WTC11 (cell line): ENCODE results near the gene WDR27. TPM values are rescaled to one million over a fixed set of nuclear protein-coding genes. Genes with fewer than 3 reads are reported as not detected.

Experiments
- ATAC-seq: fragments of 200-7000 bp; cut with Tn5 transposase; 2 replicates; pipeline ENCODE4 v1.10.0; 2021; ENCODE audit warnings: mild to moderate bottlenecking, moderate library complexity
- CTCF ChIA-PET: fragments of 300-600 bp; sonication (Branson Sonifier 250); formaldehyde crosslinking; loops from one replicate; lab custom pipeline; 2021; ENCODE audit warnings: antibody characterized with exemption; lab: Charles Lee
- POLR2A ChIA-PET: fragments of 350-600 bp; sonication (Branson Sonifier 250); formaldehyde crosslinking; loops from one replicate; lab custom pipeline; 2021; ENCODE audit warnings: antibody characterized with exemption; lab: Charles Lee
- DNase-seq: peaks from one replicate; pipeline ENCODE4 v3.0.0; 2021; ENCODE audit warnings: low spot score
- H3K27ac Mint-ChIP-seq: 2 replicates; pipeline ENCODE4 v1.8.0; 2021; ENCODE audit warnings: mixed read lengths
- H3K27me3 Mint-ChIP-seq: 2 replicates; pipeline ENCODE4 v1.8.0; 2021; ENCODE audit warnings: low read depth, mild to moderate bottlenecking, moderate library complexity, mixed read lengths
- H3K36me3 Mint-ChIP-seq: 2 replicates; pipeline ENCODE4 v1.8.0; 2021; ENCODE audit warnings: mixed read lengths
- H3K4me1 Mint-ChIP-seq: 2 replicates; pipeline ENCODE4 v1.8.0; 2022; ENCODE audit warnings: mixed read lengths
- H3K4me3 Mint-ChIP-seq: 2 replicates; pipeline ENCODE4 v1.8.0; 2021; ENCODE audit warnings: mild to moderate bottlenecking, moderate library complexity, mixed read lengths
- H3K9me3 Mint-ChIP-seq: 2 replicates; pipeline ENCODE4 v1.8.0; 2021; ENCODE audit warnings: mixed read lengths
- ATF2 ChIP-seq: sonication (generic); formaldehyde crosslinking; IDR thresholded peaks from 2 replicates; pipeline ENCODE4 v1.8.1; 2022; ENCODE audit warnings: low read depth, missing genetic modification reagents, borderline replicate concordance
- CBFB ChIP-seq: sonication (generic); formaldehyde crosslinking; IDR thresholded peaks from 2 replicates; pipeline ENCODE4 v1.8.1; 2022; ENCODE audit warnings: mild to moderate bottlenecking, low read depth, missing genetic modification reagents
- CDX4 ChIP-seq: fragments of 250-450 bp; sonication (Bioruptor Pico); IDR thresholded peaks from 2 replicates; pipeline ENCODE4 v1.9.0; 2021; ENCODE audit warnings: moderate library complexity, mild to moderate bottlenecking, inconsistent platforms, borderline replicate concordance
- CREB1 ChIP-seq: sonication (generic); formaldehyde crosslinking; IDR thresholded peaks from 2 replicates; pipeline ENCODE4 v1.8.0; 2023; ENCODE audit warnings: mild to moderate bottlenecking, missing genetic modification reagents
- EMX1 ChIP-seq: fragments of 250-450 bp; sonication (Bioruptor Pico); IDR thresholded peaks from 2 replicates; pipeline ENCODE4 v1.8.0; 2021; ENCODE audit warnings: mild to moderate bottlenecking
- FOXP1 ChIP-seq: sonication (generic); formaldehyde crosslinking; IDR thresholded peaks from 2 replicates; pipeline ENCODE4 v1.8.0; 2022; ENCODE audit warnings: missing genetic modification reagents, mild to moderate bottlenecking, moderate library complexity, borderline replicate concordance
- GABPB1 ChIP-seq: sonication (generic); formaldehyde crosslinking; IDR thresholded peaks from 2 replicates; pipeline ENCODE4 v1.8.1; 2023; ENCODE audit warnings: mild to moderate bottlenecking, missing genetic modification reagents
- GTF2I ChIP-seq: fragments of 250-450 bp; sonication (Bioruptor Pico); conservative IDR thresholded peaks from 2 replicates; pipeline ENCODE4 v1.4.0; 2021; ENCODE audit warnings: mild to moderate bottlenecking
- HMGA2 ChIP-seq: fragments of 250-450 bp; sonication (Bioruptor Pico); IDR thresholded peaks from 2 replicates; pipeline ENCODE4 v1.4.0; 2021; ENCODE audit warnings: mild to moderate bottlenecking, moderate library complexity
- OVOL2 ChIP-seq: fragments of 250-450 bp; sonication (Bioruptor Pico); IDR thresholded peaks from 2 replicates; pipeline ENCODE4 v1.9.0; 2021; ENCODE audit warnings: mild to moderate bottlenecking, borderline replicate concordance
- SP1 ChIP-seq: sonication (generic); formaldehyde crosslinking; conservative IDR thresholded peaks from 2 replicates; pipeline ENCODE4 v1.8.1; 2022; ENCODE audit warnings: missing genetic modification reagents
- ZNF121 ChIP-seq: sonication (generic); formaldehyde crosslinking; IDR thresholded peaks from 2 replicates; pipeline ENCODE4 v1.8.0; 2023; ENCODE audit warnings: missing genetic modification reagents
- ZNF138 ChIP-seq: sonication (generic); formaldehyde crosslinking; conservative IDR thresholded peaks from 2 replicates; pipeline ENCODE4 v1.8.1; 2022; ENCODE audit warnings: mild to moderate bottlenecking, moderate library complexity, missing genetic modification reagents
- ZNF425 ChIP-seq: fragments of 250-450 bp; sonication (Bioruptor Pico); conservative IDR thresholded peaks from 2 replicates; pipeline ENCODE4 v1.9.0; 2021; ENCODE audit warnings: mild to moderate bottlenecking
- total RNA-seq: library from RNA; stranded (reverse); gene quantifications from 3 replicates; pipeline ENCODE4 v1.2.3, GENCODE V29; 2021
- TF ChIP-seq, protein P1 (sequence below): sonication (generic); formaldehyde crosslinking; IDR thresholded peaks from 2 replicates; pipeline ENCODE4 v1.8.0; 2022; ENCODE audit warnings: mild to moderate bottlenecking, missing genetic modification reagents
- TF ChIP-seq, protein P2 (sequence below): sonication (generic); formaldehyde crosslinking; IDR thresholded peaks from 2 replicates; pipeline ENCODE4 v1.8.0; 2022; ENCODE audit warnings: missing genetic modification reagents
- TF ChIP-seq, protein P3 (sequence below): sonication (generic); formaldehyde crosslinking; IDR thresholded peaks from 2 replicates; pipeline ENCODE4 v1.8.1; 2022; ENCODE audit warnings: low read depth, mild to moderate bottlenecking, moderate library complexity, missing genetic modification reagents, borderline replicate concordance
- TF ChIP-seq, protein P4 (sequence below): fragments of 250-450 bp; sonication (Bioruptor Pico); IDR thresholded peaks from 2 replicates; pipeline ENCODE4 v1.8.0; 2021; ENCODE audit warnings: mild to moderate bottlenecking
- TF ChIP-seq, protein P5 (sequence below): fragments of 250-450 bp; sonication (Bioruptor Pico); IDR thresholded peaks from 2 replicates; pipeline ENCODE4 v1.9.0; 2021; ENCODE audit warnings: mild to moderate bottlenecking

The WDR27 gene
- total RNA-seq, 1 experiment from 2014 or later: 126 TPM

DNA sequence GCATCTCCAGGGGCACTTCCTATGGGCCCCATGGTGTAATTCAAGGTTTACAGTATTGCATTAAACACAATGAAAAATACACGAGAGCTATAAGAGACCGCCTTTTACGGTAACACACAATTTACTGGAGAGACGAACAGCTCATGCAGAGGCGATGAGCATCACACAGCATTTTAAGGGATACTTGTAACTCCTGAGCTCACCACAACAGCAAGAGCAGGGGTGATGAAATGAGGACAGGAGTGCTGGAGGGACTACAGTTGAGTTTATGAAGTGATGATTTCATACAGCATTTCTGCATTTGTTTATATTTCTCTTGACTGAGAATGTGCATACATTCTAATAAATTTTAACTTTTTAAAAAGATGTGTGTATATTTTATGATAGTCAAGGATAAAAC lies 113.9 kb downstream of the WDR27 start:
- ChIA-PET CTCF (no interaction called here), POLR2A (no interaction called here)
- H3K27ac Mint-ChIP-seq: no peak overlapping the region
- TF ChIP-seq CBFB (CRISPR knock-in tag) (no peak), ZNF138 (CRISPR knock-in tag) (no peak), FOXP1 (CRISPR knock-in tag) (no peak), CDX4 (CRISPR knock-in tag) (no peak), SP1 (CRISPR knock-in tag) (no peak), CREB1 (no peak), ATF2 (no peak), OVOL2 (CRISPR knock-in tag) (no peak), HMGA2 (CRISPR knock-in tag) (no peak), EMX1 (CRISPR knock-in tag) (no peak), ZNF121 (CRISPR knock-in tag) (no peak), GABPB1 (CRISPR knock-in tag) (no peak), ZNF425 (CRISPR knock-in tag) (no peak), GTF2I (CRISPR knock-in tag) (no peak)
- TF ChIP-seq, protein P1, sequence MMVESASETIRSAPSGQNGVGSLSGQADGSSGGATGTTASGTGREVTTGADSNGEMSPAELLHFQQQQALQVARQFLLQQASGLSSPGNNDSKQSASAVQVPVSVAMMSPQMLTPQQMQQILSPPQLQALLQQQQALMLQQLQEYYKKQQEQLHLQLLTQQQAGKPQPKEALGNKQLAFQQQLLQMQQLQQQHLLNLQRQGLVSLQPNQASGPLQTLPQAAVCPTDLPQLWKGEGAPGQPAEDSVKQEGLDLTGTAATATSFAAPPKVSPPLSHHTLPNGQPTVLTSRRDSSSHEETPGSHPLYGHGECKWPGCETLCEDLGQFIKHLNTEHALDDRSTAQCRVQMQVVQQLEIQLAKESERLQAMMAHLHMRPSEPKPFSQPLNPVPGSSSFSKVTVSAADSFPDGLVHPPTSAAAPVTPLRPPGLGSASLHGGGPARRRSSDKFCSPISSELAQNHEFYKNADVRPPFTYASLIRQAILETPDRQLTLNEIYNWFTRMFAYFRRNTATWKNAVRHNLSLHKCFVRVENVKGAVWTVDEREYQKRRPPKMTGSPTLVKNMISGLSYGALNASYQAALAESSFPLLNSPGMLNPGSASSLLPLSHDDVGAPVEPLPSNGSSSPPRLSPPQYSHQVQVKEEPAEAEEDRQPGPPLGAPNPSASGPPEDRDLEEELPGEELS (CRISPR knock-in tag): no peak
- TF ChIP-seq, protein P2, sequence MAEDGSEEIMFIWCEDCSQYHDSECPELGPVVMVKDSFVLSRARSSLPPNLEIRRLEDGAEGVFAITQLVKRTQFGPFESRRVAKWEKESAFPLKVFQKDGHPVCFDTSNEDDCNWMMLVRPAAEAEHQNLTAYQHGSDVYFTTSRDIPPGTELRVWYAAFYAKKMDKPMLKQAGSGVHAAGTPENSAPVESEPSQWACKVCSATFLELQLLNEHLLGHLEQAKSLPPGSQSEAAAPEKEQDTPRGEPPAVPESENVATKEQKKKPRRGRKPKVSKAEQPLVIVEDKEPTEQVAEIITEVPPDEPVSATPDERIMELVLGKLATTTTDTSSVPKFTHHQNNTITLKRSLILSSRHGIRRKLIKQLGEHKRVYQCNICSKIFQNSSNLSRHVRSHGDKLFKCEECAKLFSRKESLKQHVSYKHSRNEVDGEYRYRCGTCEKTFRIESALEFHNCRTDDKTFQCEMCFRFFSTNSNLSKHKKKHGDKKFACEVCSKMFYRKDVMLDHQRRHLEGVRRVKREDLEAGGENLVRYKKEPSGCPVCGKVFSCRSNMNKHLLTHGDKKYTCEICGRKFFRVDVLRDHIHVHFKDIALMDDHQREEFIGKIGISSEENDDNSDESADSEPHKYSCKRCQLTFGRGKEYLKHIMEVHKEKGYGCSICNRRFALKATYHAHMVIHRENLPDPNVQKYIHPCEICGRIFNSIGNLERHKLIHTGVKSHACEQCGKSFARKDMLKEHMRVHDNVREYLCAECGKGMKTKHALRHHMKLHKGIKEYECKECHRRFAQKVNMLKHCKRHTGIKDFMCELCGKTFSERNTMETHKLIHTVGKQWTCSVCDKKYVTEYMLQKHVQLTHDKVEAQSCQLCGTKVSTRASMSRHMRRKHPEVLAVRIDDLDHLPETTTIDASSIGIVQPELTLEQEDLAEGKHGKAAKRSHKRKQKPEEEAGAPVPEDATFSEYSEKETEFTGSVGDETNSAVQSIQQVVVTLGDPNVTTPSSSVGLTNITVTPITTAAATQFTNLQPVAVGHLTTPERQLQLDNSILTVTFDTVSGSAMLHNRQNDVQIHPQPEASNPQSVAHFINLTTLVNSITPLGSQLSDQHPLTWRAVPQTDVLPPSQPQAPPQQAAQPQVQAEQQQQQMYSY (CRISPR knock-in tag): no peak
- TF ChIP-seq, protein P3, sequence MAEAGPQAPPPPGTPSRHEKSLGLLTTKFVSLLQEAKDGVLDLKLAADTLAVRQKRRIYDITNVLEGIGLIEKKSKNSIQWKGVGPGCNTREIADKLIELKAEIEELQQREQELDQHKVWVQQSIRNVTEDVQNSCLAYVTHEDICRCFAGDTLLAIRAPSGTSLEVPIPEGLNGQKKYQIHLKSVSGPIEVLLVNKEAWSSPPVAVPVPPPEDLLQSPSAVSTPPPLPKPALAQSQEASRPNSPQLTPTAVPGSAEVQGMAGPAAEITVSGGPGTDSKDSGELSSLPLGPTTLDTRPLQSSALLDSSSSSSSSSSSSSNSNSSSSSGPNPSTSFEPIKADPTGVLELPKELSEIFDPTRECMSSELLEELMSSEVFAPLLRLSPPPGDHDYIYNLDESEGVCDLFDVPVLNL (CRISPR knock-in tag): no peak
- TF ChIP-seq, protein P4, sequence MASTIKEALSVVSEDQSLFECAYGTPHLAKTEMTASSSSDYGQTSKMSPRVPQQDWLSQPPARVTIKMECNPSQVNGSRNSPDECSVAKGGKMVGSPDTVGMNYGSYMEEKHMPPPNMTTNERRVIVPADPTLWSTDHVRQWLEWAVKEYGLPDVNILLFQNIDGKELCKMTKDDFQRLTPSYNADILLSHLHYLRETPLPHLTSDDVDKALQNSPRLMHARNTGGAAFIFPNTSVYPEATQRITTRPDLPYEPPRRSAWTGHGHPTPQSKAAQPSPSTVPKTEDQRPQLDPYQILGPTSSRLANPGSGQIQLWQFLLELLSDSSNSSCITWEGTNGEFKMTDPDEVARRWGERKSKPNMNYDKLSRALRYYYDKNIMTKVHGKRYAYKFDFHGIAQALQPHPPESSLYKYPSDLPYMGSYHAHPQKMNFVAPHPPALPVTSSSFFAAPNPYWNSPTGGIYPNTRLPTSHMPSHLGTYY (CRISPR knock-in tag): no peak
- TF ChIP-seq, protein P5, sequence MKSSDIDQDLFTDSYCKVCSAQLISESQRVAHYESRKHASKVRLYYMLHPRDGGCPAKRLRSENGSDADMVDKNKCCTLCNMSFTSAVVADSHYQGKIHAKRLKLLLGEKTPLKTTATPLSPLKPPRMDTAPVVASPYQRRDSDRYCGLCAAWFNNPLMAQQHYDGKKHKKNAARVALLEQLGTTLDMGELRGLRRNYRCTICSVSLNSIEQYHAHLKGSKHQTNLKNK (CRISPR knock-in tag): no peak
- DNase-seq: no peak
- peaks cover 10% of the 10 kb centered on the region for H3K9me3 Mint-ChIP-seq
- ATAC-seq: no peak
- H3K4me3 Mint-ChIP-seq: no peak overlapping the region
- peaks cover 18% of the 10 kb centered on the region for H3K36me3 Mint-ChIP-seq
- peaks cover 8% of the 10 kb centered on the region; the same call in 1 of the 2 replicates for H3K4me1 Mint-ChIP-seq
- H3K27me3 Mint-ChIP-seq: no peaks in the 10 kb centered on the region
